ENCODE data around the gene LPIN3. TPM values are rescaled to one million over a fixed set of nuclear protein-coding genes. Genes with fewer than 3 reads are reported as not detected.

The LPIN3 gene
- total RNA-seq, 1 donor from 2014 or later, result 1.6 TPM

DNA sequence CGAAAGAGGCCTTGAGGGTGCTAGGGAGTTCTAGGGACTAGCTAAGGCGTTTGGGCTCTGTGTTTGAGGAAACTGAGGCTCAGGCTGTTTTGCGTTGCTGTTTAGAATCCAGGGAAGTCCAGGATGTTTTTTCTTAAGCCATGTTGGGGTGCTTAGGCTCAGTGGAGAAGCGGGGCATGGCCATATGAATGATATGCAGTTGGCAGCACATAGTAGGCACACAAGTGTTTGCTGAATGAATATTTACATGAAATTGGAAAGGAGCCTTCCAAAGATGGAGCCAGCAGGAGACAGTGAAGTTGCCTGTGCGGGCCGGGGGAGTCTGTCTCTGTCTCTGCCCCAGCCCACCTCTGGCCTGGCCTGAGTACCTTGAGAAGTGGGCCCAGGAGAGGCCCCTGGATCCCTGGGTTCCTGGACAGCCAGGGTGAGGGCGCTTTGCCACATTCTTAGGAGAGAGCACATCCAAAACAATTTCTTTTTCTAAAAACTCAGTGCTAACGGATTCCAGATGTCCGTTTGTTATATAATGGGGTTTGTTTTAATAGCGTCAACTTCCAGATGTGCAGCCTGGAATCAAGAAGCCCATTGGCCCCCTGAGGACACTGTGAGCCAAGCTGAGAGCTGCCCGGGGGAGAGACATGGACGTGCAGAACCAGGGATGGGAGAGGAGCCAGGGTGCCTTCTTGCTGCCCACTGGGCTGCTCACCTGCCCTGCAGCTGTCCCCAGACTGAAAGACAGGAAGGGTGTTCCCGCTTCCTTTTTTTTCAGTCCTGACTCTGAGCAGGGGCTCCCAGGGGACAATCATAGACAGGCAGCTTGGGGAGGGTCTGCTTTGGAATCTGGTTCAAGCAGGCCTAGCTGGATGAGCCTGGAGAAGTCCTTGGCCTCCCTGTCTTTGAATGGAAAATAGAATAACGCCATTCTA is 46.1 kb downstream of the LPIN3 start:
- intact Hi-C loops (cut with micrococcal nuclease), result no loop called here
- Mint-ChIP-seq H3K9me3 (no peaks in the 10 kb centered on the region), H3K27ac (no peak overlapping the region), H3K4me3 (ENCODE audit: low read depth) (no peak overlapping the region), H3K27me3 (ENCODE audit: low read depth) (peaks cover 3% of the 10 kb centered on the region), H3K36me3 (ENCODE audit: low read depth) (no peaks in the 10 kb centered on the region), H3K4me1 (ENCODE audit: low read depth) (peaks cover 2% of the 10 kb centered on the region)
- no peak for DNase-seq (ENCODE audit: low spot score)

- H3K4me3 Mint-ChIP-seq (ENCODE audit: low read depth), result no peak overlapping the region
- H3K9me3 Mint-ChIP-seq, result no peaks in the 10 kb centered on the region
- H3K27ac Mint-ChIP-seq, result no peak overlapping the region
- no peaks in the 10 kb centered on the region for H3K4me1 Mint-ChIP-seq (ENCODE audit: low read depth)
- H3K36me3 Mint-ChIP-seq (ENCODE audit: low read depth), result no peaks in the 10 kb centered on the region
- no peak for DNase-seq (ENCODE audit: low spot score)
- intact Hi-C loops (cut with micrococcal nuclease), result no loop called here
- H3K27me3 Mint-ChIP-seq (ENCODE audit: low read depth), result peaks cover 3% of the 10 kb centered on the region
Observed at GRCh38 chr20:41387444-41387851, 46.8 kb downstream of the LPIN3 start.

DNA sequence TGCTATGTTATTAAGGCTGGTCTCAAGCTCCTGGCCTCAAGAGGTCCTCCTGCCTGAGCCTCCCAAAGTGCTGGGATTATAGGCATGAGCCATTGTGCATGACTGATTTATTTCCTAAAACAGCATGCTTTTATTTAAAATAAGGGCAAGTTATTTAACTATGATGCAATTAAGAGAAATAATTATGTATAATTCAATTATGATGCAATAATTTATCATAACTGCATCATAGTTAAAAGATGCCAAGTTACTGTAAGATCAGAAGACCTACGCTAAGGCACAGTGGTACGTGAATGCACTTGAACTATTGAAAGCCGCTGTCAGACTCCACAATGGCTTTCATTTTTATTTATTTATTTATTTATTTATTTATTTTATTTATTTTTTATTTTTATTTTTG is 50.3 kb downstream of the LPIN3 start:
- H3K4me3 Mint-ChIP-seq (ENCODE audit: low read depth), result no peak overlapping the region
- no peak for DNase-seq (ENCODE audit: low spot score)
- H3K9me3 Mint-ChIP-seq, result no peaks in the 10 kb centered on the region
- H3K27me3 Mint-ChIP-seq (ENCODE audit: low read depth), result peaks cover 2% of the 10 kb centered on the region
- no peaks in the 10 kb centered on the region for H3K36me3 Mint-ChIP-seq (ENCODE audit: low read depth)
- no peak overlapping the region for H3K27ac Mint-ChIP-seq
- intact Hi-C loops (cut with micrococcal nuclease), result no loop called here
- no peaks in the 10 kb centered on the region for H3K4me1 Mint-ChIP-seq (ENCODE audit: low read depth)

GRCh38 chr20:41391587-41392001 is 51.0 kb downstream of the LPIN3 start:
- no peaks in the 10 kb centered on the region for H3K4me1 Mint-ChIP-seq (ENCODE audit: low read depth)
- no peaks in the 10 kb centered on the region for H3K36me3 Mint-ChIP-seq (ENCODE audit: low read depth)
- no peak for DNase-seq (ENCODE audit: low spot score)
- no peak overlapping the region for H3K27ac Mint-ChIP-seq
- no peak overlapping the region for H3K4me3 Mint-ChIP-seq (ENCODE audit: low read depth)
- intact Hi-C loops (cut with micrococcal nuclease), result no loop called here
- peaks cover 2% of the 10 kb centered on the region for H3K27me3 Mint-ChIP-seq (ENCODE audit: low read depth)
- no peaks in the 10 kb centered on the region for H3K9me3 Mint-ChIP-seq

DNA sequence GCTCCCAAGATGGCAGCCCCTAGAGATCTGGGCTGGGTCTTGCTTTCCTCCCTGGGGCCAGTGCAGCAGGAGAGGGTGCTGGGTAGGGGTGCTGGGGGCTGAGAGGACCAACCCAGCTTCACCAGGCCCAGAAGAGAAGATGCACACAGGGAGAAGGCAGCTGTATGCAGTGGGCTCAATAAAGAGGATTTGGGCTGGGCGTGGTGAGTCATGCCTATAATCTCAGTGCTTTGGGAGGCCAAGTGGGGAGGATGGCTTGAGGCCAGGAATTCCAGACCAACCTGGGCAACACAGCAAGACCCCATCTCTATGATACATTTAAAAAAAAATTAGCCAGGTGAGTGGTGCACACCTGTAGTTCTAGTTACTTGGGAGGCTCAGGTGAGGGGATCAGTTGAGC is 51.7 kb downstream of the LPIN3 start:
- Mint-ChIP-seq H3K4me1 (ENCODE audit: low read depth) (no peaks in the 10 kb centered on the region), H3K9me3 (no peaks in the 10 kb centered on the region), H3K27me3 (ENCODE audit: low read depth) (peaks cover 2% of the 10 kb centered on the region), H3K27ac (no peak overlapping the region), H3K36me3 (ENCODE audit: low read depth) (no peaks in the 10 kb centered on the region), H3K4me3 (ENCODE audit: low read depth) (no peak overlapping the region)
- intact Hi-C loops (cut with micrococcal nuclease), result no loop called here
- DNase-seq (ENCODE audit: low spot score), result no peak

DNA sequence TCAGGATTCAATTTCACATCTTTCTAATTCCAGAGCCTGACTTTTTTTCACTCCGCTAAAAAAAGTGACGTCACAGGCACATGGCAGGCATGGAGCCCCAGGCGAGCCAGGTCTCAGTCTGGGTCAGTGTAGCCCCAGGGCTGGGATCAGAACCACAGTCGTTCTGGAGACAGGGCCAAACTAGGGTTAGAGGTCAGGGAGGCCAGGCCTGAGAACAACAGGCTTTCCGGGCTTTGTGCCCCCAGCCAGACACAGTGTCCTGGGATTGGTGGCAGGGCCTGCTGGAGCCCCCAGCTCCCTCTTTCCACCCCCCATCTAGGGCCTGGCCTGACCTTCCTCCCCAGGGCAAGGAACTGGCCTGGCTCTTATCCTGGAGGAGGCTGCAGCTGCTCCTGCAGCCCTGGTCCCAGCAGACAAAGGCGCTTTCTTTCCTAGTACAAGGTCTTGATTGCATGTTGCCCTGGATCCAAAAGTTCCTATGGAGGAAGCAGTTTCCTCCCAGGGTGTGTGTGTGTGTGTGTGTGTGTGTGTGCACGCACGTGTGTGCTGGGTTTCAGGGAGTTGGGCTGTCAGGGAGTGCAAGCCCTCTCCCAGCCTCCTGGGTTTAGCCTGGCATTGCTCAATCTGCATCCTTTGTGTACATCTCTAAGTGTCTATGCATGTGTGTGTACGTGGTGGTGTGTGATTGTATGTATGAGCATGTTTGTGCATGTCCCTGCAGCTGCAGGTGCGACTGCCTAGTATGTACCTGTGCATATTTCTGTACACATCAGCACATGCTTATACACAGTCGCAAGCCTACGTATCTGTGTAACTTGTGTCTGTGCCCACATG is 52.5 kb downstream of the LPIN3 start:
- no peaks in the 10 kb centered on the region for H3K4me1 Mint-ChIP-seq (ENCODE audit: low read depth)
- no peak overlapping the region for H3K27ac Mint-ChIP-seq
- H3K9me3 Mint-ChIP-seq, result no peaks in the 10 kb centered on the region
- intact Hi-C loops (cut with micrococcal nuclease), result no loop called here
- H3K36me3 Mint-ChIP-seq (ENCODE audit: low read depth), result no peaks in the 10 kb centered on the region
- H3K27me3 Mint-ChIP-seq (ENCODE audit: low read depth), result peaks cover 2% of the 10 kb centered on the region
- no peak overlapping the region for H3K4me3 Mint-ChIP-seq (ENCODE audit: low read depth)
- DNase-seq (ENCODE audit: low spot score), result no peak

DNA sequence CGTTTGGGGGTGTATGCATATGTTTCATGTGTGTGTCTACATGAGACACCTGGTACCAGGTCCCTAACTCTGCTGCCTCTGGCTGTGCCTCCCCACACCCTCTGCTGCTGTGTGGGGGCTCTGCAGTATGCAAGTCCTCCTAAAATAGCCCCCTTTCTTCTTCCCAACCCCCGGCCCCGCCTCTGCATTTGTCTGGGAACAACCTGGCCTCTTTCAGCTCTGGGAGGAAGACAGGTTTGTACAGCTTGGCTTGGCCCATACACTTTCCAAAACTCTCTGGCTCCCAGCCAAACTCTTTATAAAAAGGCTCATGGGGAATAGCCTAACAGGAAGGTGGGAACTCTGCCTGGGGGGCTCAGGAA is 53.1 kb downstream of the LPIN3 start:
- no peaks in the 10 kb centered on the region for H3K4me1 Mint-ChIP-seq (ENCODE audit: low read depth)
- no peak overlapping the region for H3K27ac Mint-ChIP-seq
- intact Hi-C loops (cut with micrococcal nuclease), result no loop called here
- H3K36me3 Mint-ChIP-seq (ENCODE audit: low read depth), result no peaks in the 10 kb centered on the region
- peaks cover 2% of the 10 kb centered on the region for H3K27me3 Mint-ChIP-seq (ENCODE audit: low read depth)
- DNase-seq (ENCODE audit: low spot score), result no peak
- H3K4me3 Mint-ChIP-seq (ENCODE audit: low read depth), result no peak overlapping the region
- H3K9me3 Mint-ChIP-seq, result no peaks in the 10 kb centered on the region

- peaks cover 2% of the 10 kb centered on the region for H3K27me3 Mint-ChIP-seq (ENCODE audit: low read depth)
Observed at GRCh38 chr20:41394081-41394480, 53.5 kb downstream of the LPIN3 start.

GRCh38 chr20:41394931-41395666 is 54.5 kb downstream of the LPIN3 start:
- Mint-ChIP-seq H3K27me3 (ENCODE audit: low read depth) (peaks cover 2% of the 10 kb centered on the region), H3K27ac (no peak overlapping the region), H3K9me3 (no peaks in the 10 kb centered on the region), H3K4me1 (ENCODE audit: low read depth) (no peaks in the 10 kb centered on the region), H3K4me3 (ENCODE audit: low read depth) (no peak overlapping the region), H3K36me3 (ENCODE audit: low read depth) (no peaks in the 10 kb centered on the region)
- DNase-seq (ENCODE audit: low spot score), result no peak
- intact Hi-C loops (cut with micrococcal nuclease), result no loop called here

More at GRCh38 chr20:41394081-41394480, 53.5 kb downstream of the LPIN3 start:
- intact Hi-C loops (cut with micrococcal nuclease), result no loop called here
- no peak for DNase-seq (ENCODE audit: low spot score)
- no peak overlapping the region for H3K27ac Mint-ChIP-seq
- H3K9me3 Mint-ChIP-seq, result no peaks in the 10 kb centered on the region
- no peak overlapping the region for H3K4me3 Mint-ChIP-seq (ENCODE audit: low read depth)
- no peaks in the 10 kb centered on the region for H3K4me1 Mint-ChIP-seq (ENCODE audit: low read depth)
- no peaks in the 10 kb centered on the region for H3K36me3 Mint-ChIP-seq (ENCODE audit: low read depth)

GRCh38 chr20:41395667-41396664 is 55.3 kb downstream of the LPIN3 start:
- intact Hi-C loops (cut with micrococcal nuclease), result no loop called here
- H3K27ac Mint-ChIP-seq, result no peak overlapping the region
- no peaks in the 10 kb centered on the region for H3K4me1 Mint-ChIP-seq (ENCODE audit: low read depth)
- no peaks in the 10 kb centered on the region for H3K9me3 Mint-ChIP-seq
- no peak overlapping the region for H3K4me3 Mint-ChIP-seq (ENCODE audit: low read depth)
- no peaks in the 10 kb centered on the region for H3K36me3 Mint-ChIP-seq (ENCODE audit: low read depth)
- no peak for DNase-seq (ENCODE audit: low spot score)
- H3K27me3 Mint-ChIP-seq (ENCODE audit: low read depth), result no peaks in the 10 kb centered on the region

DNA sequence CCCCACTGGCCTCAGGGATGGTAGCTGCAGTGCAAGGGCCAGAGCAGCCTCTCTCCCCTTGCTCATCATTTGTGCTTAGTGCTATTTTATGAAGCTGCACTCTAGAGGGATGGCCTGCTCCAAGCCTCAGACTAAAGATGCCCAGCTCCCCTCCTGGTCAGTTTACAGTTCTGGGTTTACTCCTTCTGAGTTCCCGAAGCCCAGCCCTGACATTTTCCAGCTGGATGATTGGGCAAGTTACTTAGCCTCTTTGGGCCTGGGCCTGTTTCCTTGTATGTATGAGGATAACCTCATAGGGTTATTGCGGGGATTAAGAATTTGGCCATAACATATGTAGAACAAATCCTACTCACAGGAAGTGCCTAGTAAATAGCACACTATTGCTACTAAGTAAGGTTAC is 57.8 kb downstream of the LPIN3 start:
- Mint-ChIP-seq H3K9me3 (no peaks in the 10 kb centered on the region), H3K4me1 (ENCODE audit: low read depth) (no peaks in the 10 kb centered on the region), H3K4me3 (ENCODE audit: low read depth) (no peak overlapping the region), H3K36me3 (ENCODE audit: low read depth) (no peaks in the 10 kb centered on the region), H3K27me3 (ENCODE audit: low read depth) (no peaks in the 10 kb centered on the region), H3K27ac (no peak overlapping the region)
- intact Hi-C loops (cut with micrococcal nuclease), result no loop called here
- DNase-seq (ENCODE audit: low spot score), result no peak

- no peak overlapping the region for H3K4me3 Mint-ChIP-seq (ENCODE audit: low read depth)
- peaks cover 7% of the 10 kb centered on the region for H3K4me1 Mint-ChIP-seq (ENCODE audit: low read depth)
- H3K36me3 Mint-ChIP-seq (ENCODE audit: low read depth), result peaks cover 15% of the 10 kb centered on the region
- H3K27me3 Mint-ChIP-seq (ENCODE audit: low read depth), result no peaks in the 10 kb centered on the region
- no peak overlapping the region for H3K27ac Mint-ChIP-seq
- H3K9me3 Mint-ChIP-seq, result no peaks in the 10 kb centered on the region
- intact Hi-C loops (cut with micrococcal nuclease), result no loop called here
- no peak for DNase-seq (ENCODE audit: low spot score)
Observed at GRCh38 chr20:41403604-41404003, 63.0 kb downstream of the LPIN3 start.
